ENCODE results near the gene TSSC4. TPM values are rescaled to one million over a fixed set of nuclear protein-coding genes. Genes with fewer than 3 reads are reported as not detected.

Gene TSSC4
- total RNA-seq, 1 experiment from 2014 or later = 47.1 TPM

GRCh38 chr11:2414616-2415015 is 14.1 kb downstream of the TSSC4 start:
- Histone ChIP-seq H3K27me3 (ENCODE audit: insufficient read depth, low read length) (no peaks in the 10 kb centered on the region), H3K36me3 (ENCODE audit: control insufficient read depth in 1 of 2, insufficient read depth in 2 of 2, low read length in 2 of 2) (no peaks in the 10 kb centered on the region), H3K4me1 (ENCODE audit: control insufficient read depth in 1 of 2, insufficient read depth in 2 of 2, low read length in 2 of 2) (no peaks in the 10 kb centered on the region), H3K9me3 (ENCODE audit: control insufficient read depth in 1 of 2, insufficient read depth in 1 of 2, low read depth in 1 of 2, low read length in 2 of 2) (no peaks in the 10 kb centered on the region), H3K4me2 (ENCODE audit: low read length) (no peak overlapping the region), H2AFZ (ENCODE audit: low read depth, low read length, poor library complexity, severe bottlenecking) (no peak overlapping the region), H3K4me3 (replicated peaks in 1 of 2; ENCODE audit: low read depth in 1 of 2, low read length in 2 of 2) (no peak overlapping the region), H3K9me2 (ENCODE audit: insufficient read depth) (no peaks in the 10 kb centered on the region), H3K27ac (ENCODE audit: low read depth, low read length) (no peak overlapping the region), H3K79me2 (ENCODE audit: insufficient read depth, low read length) (no peaks in the 10 kb centered on the region), H3K9ac (ENCODE audit: low read length) (no peak overlapping the region), H4K20me1 (ENCODE audit: insufficient read depth) (no peaks in the 10 kb centered on the region)
- ATAC-seq = no peak
- POLR2A ChIA-PET = no interaction called here
- RAD21 ChIA-PET (ENCODE audit: low non-redundant PET in 1 of 2, low total read pairs in 2 of 2, uncharacterized antibody in 2 of 2, unreplicated experiment in 2 of 2) = no interaction called here
- no TSS peak for BruUV-seq (replicated peaks)
- CTCF ChIA-PET = no interaction called here
- TF ChIP-seq SP1 (IDR thresholded peaks at IDR 0.05; ENCODE audit: low read depth) (no peak), POLR2A (IDR thresholded peaks at IDR 0.05; ENCODE audit: borderline replicate concordance, extremely low read depth, insufficient read depth, insufficient read length) (no peak), EGR1 (IDR thresholded peaks at IDR 0.05; ENCODE audit: low read depth) (no peak), CEBPB (IDR thresholded peaks at IDR 0.05; ENCODE audit: low read depth) (no peak), ELF1 (IDR thresholded peaks at IDR 0.05; ENCODE audit: borderline replicate concordance, low read depth) (no peak), TCF7L2 (IDR thresholded peaks at IDR 0.05; ENCODE audit: borderline replicate concordance, extremely low read depth, insufficient read depth, insufficient read length) (no peak), ZFX (IDR thresholded peaks at IDR 0.05) (no peak), JUND (IDR thresholded peaks at IDR 0.05) (no peak), POLR2AphosphoS5 (IDR thresholded peaks at IDR 0.05; ENCODE audit: low read depth, low read length) (no peak), CBX3 (IDR thresholded peaks at IDR 0.05; ENCODE audit: low read depth) (no peak), CTCF (IDR thresholded peaks at IDR 0.05 in 2 of 3, conservative IDR thresholded peaks at IDR 0.05 in 1 of 3; ENCODE audit: borderline replicate concordance in 1 of 3, insufficient read depth in 1 of 3, low read depth in 2 of 3, low read length in 2 of 3) (no peak), EZH2 (IDR thresholded peaks at IDR 0.05) (no peak), SIN3A (IDR thresholded peaks at IDR 0.05; ENCODE audit: low read depth) (no peak), ZBTB33 (IDR thresholded peaks at IDR 0.05; ENCODE audit: extremely low read depth, insufficient replicate concordance, low read length) (no peak), MAX (IDR thresholded peaks at IDR 0.05) (no peak), REST (IDR thresholded peaks at IDR 0.05; ENCODE audit: low read depth) (no peak), EZH2phosphoT487 (IDR thresholded peaks at IDR 0.05; ENCODE audit: borderline replicate concordance) (no peak), ZNF274 (IDR thresholded peaks at IDR 0.05; ENCODE audit: low read depth, low read length) (no peak), SRF (IDR thresholded peaks at IDR 0.05; ENCODE audit: low read depth) (no peak)
- intact Hi-C loops (cut with micrococcal nuclease) = no loop called here
- no peak for DNase-seq (ENCODE audit: low read depth, low spot score)

Data from HCT116 (cell line).